Measurements from ENCODE around the gene MT1F.

The MT1F gene

DNA sequence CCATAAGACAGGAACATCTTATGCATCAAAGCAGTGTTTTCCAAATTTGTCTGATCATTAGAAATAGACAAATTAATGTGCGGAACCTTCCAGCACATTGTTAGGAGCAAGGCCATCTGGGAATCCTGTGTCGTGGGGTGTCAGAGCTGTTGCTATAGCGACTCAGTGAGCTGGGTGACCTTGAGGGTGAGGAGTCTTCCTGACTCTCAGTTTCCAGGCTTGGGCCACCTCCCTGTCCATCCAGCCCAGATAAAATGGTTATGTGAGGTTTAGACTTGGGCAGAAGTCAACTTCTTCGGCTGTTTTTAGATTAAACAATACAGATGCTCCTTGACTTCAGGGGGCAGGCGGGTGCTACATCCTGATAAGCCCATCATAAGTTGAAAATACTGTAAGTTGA lies 45.1 kb downstream of the MT1F start:
- Histone ChIP-seq H3K27ac (no peak overlapping the region), H3K4me3 (ENCODE audit: low read depth in 1 of 2, low read length in 1 of 2) (no peak overlapping the region), H3K36me3 (no peaks in the 10 kb centered on the region), H3K9me3 (no peaks in the 10 kb centered on the region), H3K27me3 (no peaks in the 10 kb centered on the region), H3K4me1 (ENCODE audit: control insufficient read depth in 1 of 2, insufficient read depth in 1 of 2, low read depth in 1 of 2, low read length in 1 of 2) (peaks cover 0 to 7% of the 10 kb centered on the region in 2 experiments)
- TF ChIP-seq CTCF (IDR thresholded peaks at IDR 0.05) = no peak

Measured in neutrophil (primary cell).